Osteocyte (in vitro differentiated cells): ENCODE measurements around the gene NSMF. TPM values are rescaled to one million over a fixed set of nuclear protein-coding genes. Genes with fewer than 3 reads are reported as not detected.

ENCODE experiments used
- DNase-seq: peaks from one replicate; pipeline ENCODE4 v3.0.0; 2021; ENCODE audit warnings: mixed read lengths; ENCODE audit not compliant: unreplicated experiment; ENCODE audit errors: extremely low spot score
- H3K27ac Mint-ChIP-seq: one replicate; pipeline ENCODE4 v1.8.0; 2021; ENCODE audit warnings: mild to moderate bottlenecking, mixed read lengths; ENCODE audit not compliant: unreplicated experiment
- H3K27me3 Mint-ChIP-seq: one replicate; pipeline ENCODE4 v1.8.0; 2021; ENCODE audit warnings: mixed read lengths; ENCODE audit not compliant: unreplicated experiment
- H3K36me3 Mint-ChIP-seq: one replicate; pipeline ENCODE4 v1.8.0; 2021; ENCODE audit warnings: mixed read lengths; ENCODE audit not compliant: unreplicated experiment
- H3K4me1 Mint-ChIP-seq: one replicate; pipeline ENCODE4 v1.8.0; 2021; ENCODE audit warnings: mixed read lengths; ENCODE audit not compliant: unreplicated experiment
- H3K4me3 Mint-ChIP-seq: one replicate; pipeline ENCODE4 v1.8.0; 2021; ENCODE audit warnings: mild to moderate bottlenecking, moderate library complexity, mixed read lengths; ENCODE audit not compliant: unreplicated experiment
- H3K9me3 Mint-ChIP-seq: one replicate; pipeline ENCODE4 v1.8.0; 2021; ENCODE audit warnings: mixed read lengths; ENCODE audit not compliant: unreplicated experiment
- CTCF ChIP-seq: fragments of 200-600 bp; sonication (generic); IDR thresholded peaks from 2 replicates; pipeline ENCODE4 v1.5.0; 2021; ENCODE audit warnings: antibody characterized with exemption, mild to moderate bottlenecking, moderate library complexity
- long read RNA-seq: library from polyadenylated mRNA; unstranded; transcript quantifications from one replicate; pipeline ENCODE4 v2.0.0, GENCODE V29; 2021
- total RNA-seq: library from RNA; stranded (reverse); gene quantifications from 2 replicates; pipeline ENCODE4 v1.2.1, GENCODE V29; 2021

NSMF gene, protein sequence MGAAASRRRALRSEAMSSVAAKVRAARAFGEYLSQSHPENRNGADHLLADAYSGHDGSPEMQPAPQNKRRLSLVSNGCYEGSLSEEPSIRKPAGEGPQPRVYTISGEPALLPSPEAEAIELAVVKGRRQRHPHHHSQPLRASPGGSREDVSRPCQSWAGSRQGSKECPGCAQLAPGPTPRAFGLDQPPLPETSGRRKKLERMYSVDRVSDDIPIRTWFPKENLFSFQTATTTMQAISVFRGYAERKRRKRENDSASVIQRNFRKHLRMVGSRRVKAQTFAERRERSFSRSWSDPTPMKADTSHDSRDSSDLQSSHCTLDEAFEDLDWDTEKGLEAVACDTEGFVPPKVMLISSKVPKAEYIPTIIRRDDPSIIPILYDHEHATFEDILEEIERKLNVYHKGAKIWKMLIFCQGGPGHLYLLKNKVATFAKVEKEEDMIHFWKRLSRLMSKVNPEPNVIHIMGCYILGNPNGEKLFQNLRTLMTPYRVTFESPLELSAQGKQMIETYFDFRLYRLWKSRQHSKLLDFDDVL
- total RNA-seq, result 93.1 and 103 TPM in 2 replicates
- long read RNA-seq, partial matches to known transcripts, result 3 of 3 reads
- long read RNA-seq, other reads (novel, unspliced or antisense), result 0 of 3 reads

DNA sequence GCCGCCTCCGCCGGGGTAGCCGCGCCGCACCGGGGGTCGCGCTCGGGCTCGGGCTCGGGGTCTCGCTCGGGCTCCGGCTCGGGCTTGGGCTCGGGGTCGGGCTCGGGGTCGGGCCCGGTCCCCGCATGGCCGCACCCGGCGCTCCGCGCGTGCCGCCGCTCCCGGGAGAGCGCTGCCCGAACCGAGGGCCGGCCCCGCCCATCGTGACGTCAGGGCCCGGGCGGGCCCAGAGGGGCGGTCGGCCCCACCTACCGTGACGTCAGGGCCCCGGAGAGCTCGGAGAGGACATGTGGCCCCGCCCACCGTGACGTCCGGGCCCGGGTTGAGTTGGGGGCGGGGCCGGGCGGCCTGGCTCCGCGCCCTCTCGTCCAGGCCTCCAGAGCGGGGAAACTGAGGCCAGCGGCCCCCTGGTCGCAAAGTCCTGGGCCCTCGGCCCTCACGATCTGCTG is at the start of gene NSMF:
Gene NSMF, minus strand, starts transcription at position 183 of the 449 bp plus-strand sequence. CDS start 232 bp downstream, outside the sequence.
- peak; percentile 98 for DNase-seq
- no peak for TF ChIP-seq CTCF

DNA sequence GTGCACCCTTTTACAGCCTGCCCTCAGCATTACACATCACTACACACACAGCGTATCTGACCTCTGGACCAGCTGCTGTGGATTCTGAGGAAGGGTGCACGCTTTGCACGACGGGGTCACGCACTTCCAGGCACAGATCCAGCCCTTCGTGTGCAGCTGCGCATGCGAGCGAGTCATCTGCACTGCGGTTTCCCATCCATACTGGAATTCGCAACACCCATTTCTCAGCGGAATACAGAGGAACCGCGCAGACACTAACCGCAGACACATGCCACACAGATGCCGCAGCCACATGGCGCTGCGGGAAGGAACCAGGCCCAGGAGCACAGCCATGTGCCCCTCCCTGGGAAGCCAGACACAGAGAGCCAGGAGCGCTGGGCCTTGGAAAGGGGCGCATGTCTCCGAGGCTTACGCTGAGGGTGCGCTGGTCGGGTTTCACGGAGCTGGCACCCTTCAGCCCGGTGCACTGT is 47.6 kb upstream of the NSMF start:
- no peak for DNase-seq
- H3K4me3 Mint-ChIP-seq, result no peak overlapping the region
- no peaks in the 10 kb centered on the region for H3K27me3 Mint-ChIP-seq
- no peak for TF ChIP-seq CTCF
- H3K36me3 Mint-ChIP-seq, result peaks cover 14% of the 10 kb centered on the region
- peaks cover 7% of the 10 kb centered on the region for H3K4me1 Mint-ChIP-seq
- peaks cover 3% of the 10 kb centered on the region for H3K9me3 Mint-ChIP-seq
- H3K27ac Mint-ChIP-seq, result no peak overlapping the region

More for the DNA sequence above, at the start of gene NSMF:
- peak within 1 kb of the TSS; percentile 44 for H3K27ac Mint-ChIP-seq
- no peaks in the 10 kb centered on the region for H3K9me3 Mint-ChIP-seq
- peaks cover 3% of the 10 kb centered on the region for H3K36me3 Mint-ChIP-seq
- H3K4me3 Mint-ChIP-seq, result peak within 1 kb of the TSS; percentile 60
- peaks cover 25% of the 10 kb centered on the region for H3K4me1 Mint-ChIP-seq
- H3K27me3 Mint-ChIP-seq, result no peaks in the 10 kb centered on the region

GRCh38 chr9:137506274-137506673 is 47.1 kb upstream of the NSMF start:
- Mint-ChIP-seq H3K27ac (no peak overlapping the region), H3K36me3 (peaks cover 16% of the 10 kb centered on the region), H3K27me3 (no peaks in the 10 kb centered on the region), H3K4me1 (peaks cover 9% of the 10 kb centered on the region), H3K4me3 (no peak overlapping the region), H3K9me3 (peaks cover 3% of the 10 kb centered on the region)
- no peak for TF ChIP-seq CTCF
- DNase-seq, result no peak

DNA sequence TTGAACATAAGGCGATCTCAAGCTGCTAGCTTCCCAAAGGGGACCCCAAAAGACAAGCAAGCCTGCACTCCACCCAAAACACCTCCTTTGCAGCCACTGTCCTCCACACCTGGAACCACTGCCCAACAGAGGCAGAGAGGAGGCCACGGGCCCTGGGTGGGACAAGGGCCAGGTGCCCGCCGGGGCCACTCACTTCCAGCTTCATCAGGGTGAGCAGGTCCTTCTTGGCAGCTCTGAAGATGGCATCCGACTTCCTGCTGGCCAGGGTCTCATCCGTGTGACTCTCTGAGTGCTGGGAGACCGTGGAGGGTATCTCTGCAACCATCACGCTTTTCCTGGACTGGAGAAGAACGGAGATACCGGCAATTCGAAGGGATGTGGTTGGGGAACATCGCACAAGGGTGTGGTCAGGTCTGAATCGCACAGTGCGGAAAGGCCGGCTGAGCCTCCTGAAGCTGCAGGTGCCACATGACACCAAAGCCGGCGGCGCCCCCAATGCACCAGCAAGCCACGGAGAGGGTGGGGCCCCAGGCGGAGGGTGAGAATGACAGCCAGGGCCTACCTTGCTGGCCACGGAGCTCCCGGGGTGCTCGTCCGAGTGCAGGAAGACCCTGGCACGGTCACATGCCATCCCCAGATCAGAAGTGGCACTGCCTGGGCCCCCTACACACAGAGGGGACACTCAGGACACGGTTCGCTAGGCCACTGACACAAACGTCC is 46.4 kb upstream of the NSMF start:
- H3K36me3 Mint-ChIP-seq, result peaks cover 16% of the 10 kb centered on the region
- no peaks in the 10 kb centered on the region for H3K27me3 Mint-ChIP-seq
- no peak overlapping the region for H3K4me3 Mint-ChIP-seq
- peaks cover 9% of the 10 kb centered on the region for H3K4me1 Mint-ChIP-seq
- TF ChIP-seq CTCF, result no peak
- peaks cover 3% of the 10 kb centered on the region for H3K9me3 Mint-ChIP-seq
- DNase-seq, result no peak
- H3K27ac Mint-ChIP-seq, result no peak overlapping the region
